Choroid plexus epithelial cell (primary cell): ENCODE measurements around the gene SOS1.
"Not testable (repeated sequence)": the region's sequence is repeated elsewhere in the genome, so short reads cannot be mapped to it uniquely, and the experiment has no call there.

Experiments
- DNase-seq: peaks from one replicate; pipeline ENCODE4 v3.0.0-alpha.2; 2010; ENCODE audit warnings: low read depth
- H3K4me3 ChIP-seq: 2 replicates; pipeline ENCODE4 v1.5.1; 2011; ENCODE audit warnings: low read depth, mild to moderate bottlenecking, control low read depth, low read length, moderate library complexity
- CTCF ChIP-seq: conservative IDR thresholded peaks from 2 replicates; pipeline ENCODE4 v1.5.1; 2011; ENCODE audit warnings: low read depth, mild to moderate bottlenecking, control low read depth, inconsistent platforms, low read length, moderate library complexity

SOS1 gene

GRCh38 chr2:39144416-39144815, 23.6 kb upstream of the SOS1 start:
- DNase-seq: no peak
- H3K4me3 ChIP-seq: no peak overlapping the region
- no peak for TF ChIP-seq CTCF

GRCh38 chr2:39142904-39143605, 22.2 kb upstream of the SOS1 start:
- TF ChIP-seq CTCF: no peak
- no peak for DNase-seq
- H3K4me3 ChIP-seq: no peak overlapping the region

- no peak for TF ChIP-seq CTCF
- H3K4me3 ChIP-seq: no peak overlapping the region
- no peak for DNase-seq
Observed at GRCh38 chr2:39141334-39142271, 20.8 kb upstream of the SOS1 start.

GRCh38 chr2:39140948-39141333, 20.1 kb upstream of the SOS1 start:
- DNase-seq, H3K4me3 ChIP-seq: not testable (repeated sequence)

- DNase-seq: no peak
- TF ChIP-seq CTCF: no peak
Observed at GRCh38 chr2:39140322-39140847, 19.5 kb upstream of the SOS1 start.

GRCh38 chr2:39139511-39140237, 18.8 kb upstream of the SOS1 start:
- TF ChIP-seq CTCF: no peak
- H3K4me3 ChIP-seq: no peak overlapping the region
- no peak for DNase-seq

More at GRCh38 chr2:39140322-39140847, 19.5 kb upstream of the SOS1 start:
- no peak overlapping the region for H3K4me3 ChIP-seq

- no peak for DNase-seq
- H3K4me3 ChIP-seq: no peak overlapping the region
- no peak for TF ChIP-seq CTCF
Observed at GRCh38 chr2:39138837-39139211, 18.0 kb upstream of the SOS1 start.

GRCh38 chr2:39138187-39138836, 17.5 kb upstream of the SOS1 start:
- not testable (repeated sequence) for DNase-seq, H3K4me3 ChIP-seq
